A673 (cell line): ENCODE results near the gene TCL1B. TPM values are rescaled to one million over a fixed set of nuclear protein-coding genes. Genes with fewer than 3 reads are reported as not detected.

ENCODE experiments used
- BruUV-seq: library from RNA; stranded (reverse); fragments of 400-500 nt; replicated peaks from 2 replicates; lab custom pipeline; 2021; lab: Mats Ljungman, UMichigan
- CTCF ChIA-PET: fragments of 300-600 bp; sonication (Branson Sonifier 250); formaldehyde crosslinking; loops from one replicate; lab custom pipeline; 2022; ENCODE audit warnings: antibody characterized with exemption; lab: Charles Lee
- POLR2A ChIA-PET: fragments of 300-600 bp; sonication (Branson Sonifier 250); formaldehyde crosslinking; loops from one replicate; lab custom pipeline; 2022; ENCODE audit warnings: antibody characterized with exemption; ENCODE audit not compliant: low non-redundant PET; lab: Charles Lee
- DNase-seq: peaks from one replicate; pipeline ENCODE4 v3.0.0-alpha.2; 2015; ENCODE audit warnings: low spot score
- H3K27ac ChIP-seq: fragments of 200-600 bp; sonication (generic); 2 replicates; pipeline ENCODE4 v1.5.1; 2016; ENCODE audit warnings: mixed run types, low read depth, mild to moderate bottlenecking, mixed read lengths, antibody characterized with exemption, low read length; ENCODE audit not compliant: poor library complexity, severe bottlenecking
- H3K27me3 ChIP-seq: fragments of 200-600 bp; sonication (generic); replicated peaks from 2 replicates; pipeline ENCODE4 v1.6.1; 2017; ENCODE audit warnings: mixed run types, low read depth, mild to moderate bottlenecking, mixed read lengths, antibody characterized with exemption, low read length; ENCODE audit not compliant: insufficient read depth, poor library complexity
- H3K36me3 ChIP-seq: fragments of 200-600 bp; sonication (generic); 2 replicates; pipeline ENCODE4 v1.6.1; 2016; ENCODE audit warnings: mixed run types, mild to moderate bottlenecking, mixed read lengths, antibody characterized with exemption, low read length; ENCODE audit not compliant: insufficient read depth, poor library complexity, severe bottlenecking
- H3K4me1 ChIP-seq: fragments of 200-600 bp; sonication (generic); 2 replicates; pipeline ENCODE4 v1.6.1; 2017; ENCODE audit warnings: mixed run types, mild to moderate bottlenecking, mixed read lengths, antibody characterized with exemption, low read length; ENCODE audit not compliant: insufficient read depth, poor library complexity, severe bottlenecking
- H3K4me3 ChIP-seq: fragments of 200-600 bp; sonication (generic); 2 replicates; pipeline ENCODE4 v1.5.1; 2016; ENCODE audit warnings: low read depth, mixed run types, mild to moderate bottlenecking, mixed read lengths, low read length; ENCODE audit not compliant: poor library complexity, severe bottlenecking
- H3K9me3 ChIP-seq: fragments of 200-600 bp; sonication (generic); 2 replicates; pipeline ENCODE4 v1.6.1; 2016; ENCODE audit warnings: mixed run types, low read depth, mild to moderate bottlenecking, mixed read lengths, antibody characterized with exemption, low read length; ENCODE audit not compliant: poor library complexity, severe bottlenecking
- EZH2 ChIP-seq: fragments of 200-600 bp; sonication (generic); IDR thresholded peaks from 2 replicates; pipeline ENCODE4 v1.6.1; 2017; ENCODE audit warnings: borderline replicate concordance, low read depth, mild to moderate bottlenecking, mixed read lengths, antibody characterized with exemption, low read length; ENCODE audit not compliant: poor library complexity, severe bottlenecking
- intact Hi-C: fragments of 100-400 bp; cut with micrococcal nuclease; formaldehyde crosslinking; loops from one replicate; pipeline ENCODE4 v1.10.0; 2022; ENCODE audit not compliant: unreplicated experiment
- total RNA-seq: library from RNA; stranded (reverse); gene quantifications from 2 replicates; pipeline ENCODE4 v1.2.3, GENCODE V29; 2021
- TF ChIP-seq, protein P1 (sequence below): fragments of 300-800, 200-600 bp; sonication (generic); conservative IDR thresholded peaks from 2 replicates; pipeline ENCODE4 v1.5.1; 2017; ENCODE audit warnings: low read depth, mild to moderate bottlenecking, antibody characterized with exemption, low read length, moderate library complexity, mixed read lengths

Gene TCL1B
- total RNA-seq, 1 experiment from 2014 or later = 1.1 TPM

DNA sequence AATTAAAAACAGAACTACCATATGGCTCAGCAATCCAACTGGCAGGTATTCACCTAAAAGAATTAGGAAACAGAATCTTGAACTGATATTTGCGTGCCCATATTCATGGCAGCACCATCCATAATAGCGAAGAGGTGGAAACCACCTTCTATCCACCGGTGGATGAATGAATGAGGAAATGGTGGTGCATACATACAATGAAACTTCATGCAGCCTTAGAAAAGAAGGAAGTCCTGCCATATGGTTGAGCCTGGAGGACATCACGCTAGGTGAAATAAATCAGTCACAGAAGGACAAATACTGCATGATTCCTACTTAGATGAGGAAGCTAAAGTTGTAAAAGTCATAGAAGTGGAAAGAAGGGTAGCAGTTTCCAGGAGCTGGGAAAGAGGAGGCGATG lies 21.1 kb downstream of the TCL1B start:
- H3K27ac ChIP-seq = no peak overlapping the region
- ChIA-PET CTCF (no interaction called here), POLR2A (no interaction called here)
- no peaks in the 10 kb centered on the region for H3K9me3 ChIP-seq
- no peak for TF ChIP-seq EZH2
- TF ChIP-seq, protein P1, sequence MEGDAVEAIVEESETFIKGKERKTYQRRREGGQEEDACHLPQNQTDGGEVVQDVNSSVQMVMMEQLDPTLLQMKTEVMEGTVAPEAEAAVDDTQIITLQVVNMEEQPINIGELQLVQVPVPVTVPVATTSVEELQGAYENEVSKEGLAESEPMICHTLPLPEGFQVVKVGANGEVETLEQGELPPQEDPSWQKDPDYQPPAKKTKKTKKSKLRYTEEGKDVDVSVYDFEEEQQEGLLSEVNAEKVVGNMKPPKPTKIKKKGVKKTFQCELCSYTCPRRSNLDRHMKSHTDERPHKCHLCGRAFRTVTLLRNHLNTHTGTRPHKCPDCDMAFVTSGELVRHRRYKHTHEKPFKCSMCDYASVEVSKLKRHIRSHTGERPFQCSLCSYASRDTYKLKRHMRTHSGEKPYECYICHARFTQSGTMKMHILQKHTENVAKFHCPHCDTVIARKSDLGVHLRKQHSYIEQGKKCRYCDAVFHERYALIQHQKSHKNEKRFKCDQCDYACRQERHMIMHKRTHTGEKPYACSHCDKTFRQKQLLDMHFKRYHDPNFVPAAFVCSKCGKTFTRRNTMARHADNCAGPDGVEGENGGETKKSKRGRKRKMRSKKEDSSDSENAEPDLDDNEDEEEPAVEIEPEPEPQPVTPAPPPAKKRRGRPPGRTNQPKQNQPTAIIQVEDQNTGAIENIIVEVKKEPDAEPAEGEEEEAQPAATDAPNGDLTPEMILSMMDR = no peak
- H3K4me1 ChIP-seq = peaks cover 6% of the 10 kb centered on the region
- intact Hi-C loops = no loop called here
- no TSS peak for BruUV-seq
- no peak overlapping the region for H3K4me3 ChIP-seq
- H3K27me3 ChIP-seq = no peaks in the 10 kb centered on the region
- no peak for DNase-seq
- H3K36me3 ChIP-seq = no peaks in the 10 kb centered on the region

DNA sequence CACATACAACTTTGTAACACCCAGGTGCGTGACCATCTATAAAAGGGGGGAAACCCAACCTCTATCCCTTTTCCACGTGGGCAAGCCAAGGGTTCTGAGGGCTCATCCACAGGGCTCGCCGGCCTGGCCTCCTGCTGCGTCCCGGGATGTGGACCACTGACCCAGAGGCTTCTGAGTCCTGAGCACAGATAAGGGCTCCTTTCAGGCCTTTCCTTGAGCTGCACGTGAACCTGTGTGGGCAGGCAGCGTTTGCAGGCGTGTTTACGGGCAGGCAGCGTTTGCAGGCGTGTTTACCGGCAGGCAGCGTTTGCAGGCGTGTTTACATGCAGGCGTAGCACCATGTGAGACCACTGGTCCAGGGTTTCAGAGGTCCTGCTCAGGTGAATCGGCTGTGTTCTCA lies 23.9 kb downstream of the TCL1B start:
- Histone ChIP-seq H3K4me1 (no peaks in the 10 kb centered on the region), H3K36me3 (no peaks in the 10 kb centered on the region), H3K4me3 (no peak overlapping the region), H3K27me3 (no peaks in the 10 kb centered on the region), H3K27ac (no peak overlapping the region), H3K9me3 (no peaks in the 10 kb centered on the region)
- no peak for DNase-seq
- TF ChIP-seq, protein P1 = no peak
- TF ChIP-seq EZH2 = no peak
- BruUV-seq = no TSS peak
- intact Hi-C loops = no loop called here
- ChIA-PET CTCF (no interaction called here), POLR2A (no interaction called here)

DNA sequence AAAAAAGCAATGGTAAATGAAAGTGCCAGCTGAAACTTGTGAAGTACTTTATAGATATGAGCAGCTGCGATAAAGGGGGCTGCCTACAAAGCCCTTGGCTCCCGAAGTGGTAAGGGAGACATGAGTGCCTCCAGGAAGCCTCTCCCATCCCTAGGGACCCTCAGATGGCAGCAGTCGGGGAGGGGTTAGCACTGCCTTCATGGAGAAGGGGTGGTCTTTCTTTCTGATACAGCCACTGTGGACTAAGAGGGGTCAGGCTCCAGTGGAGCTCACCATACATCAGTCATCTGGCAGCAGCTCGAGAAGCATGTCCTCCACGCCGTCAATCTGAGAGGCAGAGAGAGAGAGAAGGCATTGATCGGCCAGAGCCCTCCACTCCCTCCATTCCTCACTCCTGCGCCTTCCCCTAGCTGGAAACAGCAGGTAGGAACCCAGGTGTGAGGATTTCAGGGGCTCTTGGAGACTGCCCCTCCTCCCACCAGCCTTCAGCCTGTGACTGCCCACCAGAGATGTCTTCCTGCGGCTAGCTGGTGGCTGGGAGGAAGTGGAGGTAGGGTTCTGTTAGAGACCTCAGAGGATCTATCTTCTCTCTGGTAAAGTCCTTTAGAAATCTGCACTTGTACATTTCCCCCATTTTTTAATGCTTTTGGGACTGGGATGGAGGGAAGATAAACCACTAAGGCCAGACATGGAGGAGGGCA lies 25.4 kb downstream of the TCL1B start:
- Histone ChIP-seq H3K9me3 (no peaks in the 10 kb centered on the region), H3K4me1 (no peaks in the 10 kb centered on the region), H3K4me3 (no peak overlapping the region), H3K27ac (no peak overlapping the region), H3K27me3 (no peaks in the 10 kb centered on the region), H3K36me3 (no peaks in the 10 kb centered on the region)
- intact Hi-C loops = no loop called here
- TF ChIP-seq, protein P1 = no peak
- no peak for TF ChIP-seq EZH2
- DNase-seq = no peak
- BruUV-seq = no TSS peak
- POLR2A ChIA-PET = no interaction called here
- CTCF ChIA-PET = no interaction called here
